Measurements from ENCODE around the gene SHROOM2. TPM values are rescaled to one million over a fixed set of nuclear protein-coding genes. Genes with fewer than 3 reads are reported as not detected.

Gene SHROOM2
- polyA plus RNA-seq, 4 donors: 0.45 to 8.9 (median 0.97) TPM

DNA sequence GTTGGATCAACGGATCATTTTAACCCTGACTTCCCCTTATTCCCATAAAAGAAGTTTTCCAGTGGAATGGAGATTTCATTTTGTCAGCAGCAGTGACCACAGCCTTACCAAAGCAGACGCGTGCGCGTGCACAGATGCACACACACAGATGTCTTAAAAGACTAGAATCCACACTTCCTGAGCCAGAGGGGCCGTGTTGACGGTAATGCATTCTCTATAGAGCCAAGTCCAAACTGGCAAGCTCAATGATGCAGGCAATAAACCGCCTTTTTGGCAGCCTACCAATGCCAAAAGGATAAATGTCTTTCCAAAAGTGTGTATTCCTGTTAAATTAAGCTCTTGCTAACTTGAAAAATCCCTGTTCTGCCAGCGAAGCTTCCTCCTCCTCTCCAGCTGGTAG is 162.2 kb downstream of the SHROOM2 start:
- FAIRE-seq: no peak
- DNase-seq: no peak
- Histone ChIP-seq H3K36me3 (ENCODE audit: control insufficient read depth in 3 of 3, insufficient read depth in 2 of 3, low read depth in 1 of 3, low read length in 3 of 3) (peaks cover 0 to 32% (median 0%) of the 10 kb centered on the region in 3 donors), H3K27ac (ENCODE audit: low read depth in 1 of 3, low read length in 2 of 3) (no peak overlapping the region), H3K4me1 (ENCODE audit: control insufficient read depth in 3 of 3, insufficient read depth in 2 of 3, low read depth in 1 of 3, low read length in 2 of 3) (no peaks in the 10 kb centered on the region), H3K4me3 (ENCODE audit: low read depth in 1 of 3, low read length in 3 of 3) (no peak overlapping the region), H3K27me3 (ENCODE audit: control insufficient read depth in 3 of 3, insufficient read depth in 3 of 3, low read length in 3 of 3) (no peaks in the 10 kb centered on the region), H3K9me3 (ENCODE audit: control insufficient read depth in 2 of 2, insufficient read depth in 1 of 2, low read depth in 1 of 2, low read length in 1 of 2) (peaks cover 0 to 7% of the 10 kb centered on the region in 2 donors)
- WGBS, 3 donors: 80 to 83% (median 82%) methylated on average over 9 of the region's 9 CpGs

- DNase-seq (peak; percentile 45 to 80), FAIRE-seq (no peak)
- 16 to 46% (median 27%) methylated on average over 1 of the region's 1 CpG for WGBS, 3 donors
- no peak overlapping the region for H3K4me3 ChIP-seq (ENCODE audit: low read depth in 1 of 3, low read length in 3 of 3)
- H3K27me3 ChIP-seq (ENCODE audit: control insufficient read depth in 3 of 3, insufficient read depth in 3 of 3, low read length in 3 of 3): no peaks in the 10 kb centered on the region
- H3K36me3 ChIP-seq (ENCODE audit: control insufficient read depth in 3 of 3, insufficient read depth in 2 of 3, low read depth in 1 of 3, low read length in 3 of 3): peaks cover 0 to 9% (median 0%) of the 10 kb centered on the region in 3 donors
- no peaks in the 10 kb centered on the region for H3K4me1 ChIP-seq (ENCODE audit: control insufficient read depth in 3 of 3, insufficient read depth in 2 of 3, low read depth in 1 of 3, low read length in 2 of 3)
- no peak overlapping the region for H3K27ac ChIP-seq (ENCODE audit: low read depth in 1 of 3, low read length in 2 of 3)
- peaks cover 0 to 7% of the 10 kb centered on the region in 2 donors for H3K9me3 ChIP-seq (ENCODE audit: control insufficient read depth in 2 of 2, insufficient read depth in 1 of 2, low read depth in 1 of 2, low read length in 1 of 2)
Measured at GRCh38 chrX:9952300-9952699, 166.1 kb downstream of the SHROOM2 start.

GRCh38 chrX:9953396-9953795 is 167.2 kb downstream of the SHROOM2 start:
- no peak overlapping the region for H3K27ac ChIP-seq (ENCODE audit: low read depth in 1 of 3, low read length in 2 of 3)
- FAIRE-seq: no peak

GRCh38 chrX:9955506-9955905 is 169.3 kb downstream of the SHROOM2 start:
- Histone ChIP-seq H3K4me1 (ENCODE audit: control insufficient read depth in 3 of 3, insufficient read depth in 2 of 3, low read depth in 1 of 3, low read length in 2 of 3) (no peaks in the 10 kb centered on the region), H3K27me3 (ENCODE audit: control insufficient read depth in 3 of 3, insufficient read depth in 3 of 3, low read length in 3 of 3) (no peaks in the 10 kb centered on the region), H3K27ac (ENCODE audit: low read depth in 1 of 3, low read length in 2 of 3) (no peak overlapping the region), H3K36me3 (ENCODE audit: control insufficient read depth in 3 of 3, insufficient read depth in 2 of 3, low read depth in 1 of 3, low read length in 3 of 3) (no peaks in the 10 kb centered on the region), H3K4me3 (ENCODE audit: low read depth in 1 of 3, low read length in 3 of 3) (no peak overlapping the region), H3K9me3 (ENCODE audit: control insufficient read depth in 2 of 2, insufficient read depth in 1 of 2, low read depth in 1 of 2, low read length in 1 of 2) (peaks cover 0 to 7% of the 10 kb centered on the region in 2 donors)
- WGBS, 3 donors: 74 to 88% (median 81%) methylated on average over 6 of the region's 6 CpGs
- no peak for DNase-seq
- FAIRE-seq: no peak

More at GRCh38 chrX:9953396-9953795, 167.2 kb downstream of the SHROOM2 start:
- H3K36me3 ChIP-seq (ENCODE audit: control insufficient read depth in 3 of 3, insufficient read depth in 2 of 3, low read depth in 1 of 3, low read length in 3 of 3): peaks cover 0 to 7% (median 0%) of the 10 kb centered on the region in 3 donors
- 86 to 90% (median 87%) methylated on average over 2 of the region's 2 CpGs for WGBS, 3 donors
- no peak for DNase-seq
- no peaks in the 10 kb centered on the region for H3K4me1 ChIP-seq (ENCODE audit: control insufficient read depth in 3 of 3, insufficient read depth in 2 of 3, low read depth in 1 of 3, low read length in 2 of 3)
- peaks cover 0 to 7% of the 10 kb centered on the region in 2 donors for H3K9me3 ChIP-seq (ENCODE audit: control insufficient read depth in 2 of 2, insufficient read depth in 1 of 2, low read depth in 1 of 2, low read length in 1 of 2)
- no peak overlapping the region for H3K4me3 ChIP-seq (ENCODE audit: low read depth in 1 of 3, low read length in 3 of 3)
- no peaks in the 10 kb centered on the region for H3K27me3 ChIP-seq (ENCODE audit: control insufficient read depth in 3 of 3, insufficient read depth in 3 of 3, low read length in 3 of 3)

GRCh38 chrX:9957743-9958142 is 171.5 kb downstream of the SHROOM2 start:
- no peak for FAIRE-seq

DNA sequence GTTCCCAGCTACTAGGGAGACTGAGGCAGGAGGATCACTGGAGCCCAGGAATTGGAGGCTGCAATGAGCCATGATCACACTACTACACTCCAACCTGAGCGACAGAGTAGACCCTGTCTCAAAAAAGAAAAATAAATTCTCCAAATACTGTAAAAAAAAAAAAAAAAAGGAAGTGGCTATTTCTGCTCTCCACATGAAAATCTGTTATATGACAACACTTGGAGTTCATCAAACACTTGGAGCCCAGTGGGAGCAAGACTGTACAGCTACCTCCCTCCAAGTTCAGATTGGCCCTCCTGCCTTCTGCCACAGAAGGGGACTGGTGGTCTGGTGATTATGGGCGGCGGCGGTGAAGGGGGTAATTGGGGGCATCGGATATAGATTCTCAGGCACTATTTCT is 172.0 kb downstream of the SHROOM2 start:
- Histone ChIP-seq H3K36me3 (ENCODE audit: control insufficient read depth in 3 of 3, insufficient read depth in 2 of 3, low read depth in 1 of 3, low read length in 3 of 3) (no peaks in the 10 kb centered on the region), H3K4me1 (ENCODE audit: control insufficient read depth in 3 of 3, insufficient read depth in 2 of 3, low read depth in 1 of 3, low read length in 2 of 3) (no peaks in the 10 kb centered on the region), H3K27ac (ENCODE audit: low read depth in 1 of 3, low read length in 2 of 3) (no peak overlapping the region), H3K9me3 (ENCODE audit: control insufficient read depth in 2 of 2, insufficient read depth in 1 of 2, low read depth in 1 of 2, low read length in 1 of 2) (peaks cover 0 to under 1% of the 10 kb centered on the region in 2 donors), H3K4me3 (ENCODE audit: low read depth in 1 of 3, low read length in 3 of 3) (no peak overlapping the region), H3K27me3 (ENCODE audit: control insufficient read depth in 3 of 3, insufficient read depth in 3 of 3, low read length in 3 of 3) (no peaks in the 10 kb centered on the region)
- DNase-seq (no peak), FAIRE-seq (no peak)
- WGBS, 3 donors: 83 to 100% (median 94%) methylated on average over 3 to 5 of the region's 5 CpGs

More at GRCh38 chrX:9957743-9958142, 171.5 kb downstream of the SHROOM2 start:
- Histone ChIP-seq H3K9me3 (ENCODE audit: control insufficient read depth in 2 of 2, insufficient read depth in 1 of 2, low read depth in 1 of 2, low read length in 1 of 2) (peaks cover 0 to 5% of the 10 kb centered on the region in 2 donors), H3K4me1 (ENCODE audit: control insufficient read depth in 3 of 3, insufficient read depth in 2 of 3, low read depth in 1 of 3, low read length in 2 of 3) (no peaks in the 10 kb centered on the region), H3K27me3 (ENCODE audit: control insufficient read depth in 3 of 3, insufficient read depth in 3 of 3, low read length in 3 of 3) (no peaks in the 10 kb centered on the region), H3K36me3 (ENCODE audit: control insufficient read depth in 3 of 3, insufficient read depth in 2 of 3, low read depth in 1 of 3, low read length in 3 of 3) (no peaks in the 10 kb centered on the region), H3K27ac (ENCODE audit: low read depth in 1 of 3, low read length in 2 of 3) (no peak overlapping the region), H3K4me3 (ENCODE audit: low read depth in 1 of 3, low read length in 3 of 3) (no peak overlapping the region)
- DNase-seq: no peak
- WGBS, 3 donors: 71 to 78% (median 74%) methylated on average over 9 of the region's 9 CpGs

DNA sequence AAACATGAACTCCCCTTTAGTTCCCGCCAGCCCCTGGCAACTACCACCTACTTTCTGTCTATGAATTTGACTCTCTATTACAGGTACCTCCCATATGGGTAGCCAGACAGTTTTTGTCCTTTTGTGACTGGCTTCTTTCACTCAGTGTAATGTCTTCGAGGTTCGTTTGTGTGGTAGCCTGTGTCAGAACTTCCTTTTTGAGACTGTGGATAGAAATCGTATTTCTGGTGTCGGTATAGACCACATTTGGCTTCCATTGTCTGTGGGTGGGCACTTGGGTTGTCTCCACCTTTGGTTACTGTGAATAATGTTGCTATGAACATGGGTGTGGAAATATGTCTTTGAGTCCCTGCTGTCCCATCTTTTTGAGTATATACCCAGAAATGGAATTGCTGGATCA is 175.5 kb downstream of the SHROOM2 start:
- Histone ChIP-seq H3K27ac (ENCODE audit: low read depth in 1 of 3, low read length in 2 of 3) (no peak overlapping the region), H3K4me1 (ENCODE audit: control insufficient read depth in 3 of 3, insufficient read depth in 2 of 3, low read depth in 1 of 3, low read length in 2 of 3) (no peaks in the 10 kb centered on the region), H3K36me3 (ENCODE audit: control insufficient read depth in 3 of 3, insufficient read depth in 2 of 3, low read depth in 1 of 3, low read length in 3 of 3) (no peaks in the 10 kb centered on the region), H3K4me3 (ENCODE audit: low read depth in 1 of 3, low read length in 3 of 3) (no peak overlapping the region), H3K9me3 (ENCODE audit: control insufficient read depth in 2 of 2, insufficient read depth in 1 of 2, low read depth in 1 of 2, low read length in 1 of 2) (no peaks in the 10 kb centered on the region), H3K27me3 (ENCODE audit: control insufficient read depth in 3 of 3, insufficient read depth in 3 of 3, low read length in 3 of 3) (no peaks in the 10 kb centered on the region)
- DNase-seq (no peak), FAIRE-seq (no peak)
- WGBS, 3 donors: 69 to 79% (median 78%) methylated on average over 5 of the region's 5 CpGs

GRCh38 chrX:9966775-9967408 is 180.7 kb downstream of the SHROOM2 start, which contains the start of gene CLDN34:
Gene CLDN34, plus strand, starts transcription at chrX:9967358. Its CDS starts 0 bp downstream, at chrX:9967358.
- Histone ChIP-seq H3K36me3 (ENCODE audit: control insufficient read depth in 3 of 3, insufficient read depth in 2 of 3, low read depth in 1 of 3, low read length in 3 of 3) (no peaks in the 10 kb centered on the region), H3K27ac (ENCODE audit: low read depth in 1 of 3, low read length in 2 of 3) (no peak within 1 kb of the TSS), H3K4me3 (ENCODE audit: low read depth in 1 of 3, low read length in 3 of 3) (no peak within 1 kb of the TSS), H3K27me3 (ENCODE audit: control insufficient read depth in 3 of 3, insufficient read depth in 3 of 3, low read length in 3 of 3) (no peaks in the 10 kb centered on the region), H3K4me1 (ENCODE audit: control insufficient read depth in 3 of 3, insufficient read depth in 2 of 3, low read depth in 1 of 3, low read length in 2 of 3) (no peaks in the 10 kb centered on the region), H3K9me3 (ENCODE audit: control insufficient read depth in 2 of 2, insufficient read depth in 1 of 2, low read depth in 1 of 2, low read length in 1 of 2) (no peaks in the 10 kb centered on the region)
- FAIRE-seq (no peak), DNase-seq (no peak)
- WGBS, 3 donors: 88 to 93% (median 92%) methylated on average over 16 of the region's 16 CpGs

DNA sequence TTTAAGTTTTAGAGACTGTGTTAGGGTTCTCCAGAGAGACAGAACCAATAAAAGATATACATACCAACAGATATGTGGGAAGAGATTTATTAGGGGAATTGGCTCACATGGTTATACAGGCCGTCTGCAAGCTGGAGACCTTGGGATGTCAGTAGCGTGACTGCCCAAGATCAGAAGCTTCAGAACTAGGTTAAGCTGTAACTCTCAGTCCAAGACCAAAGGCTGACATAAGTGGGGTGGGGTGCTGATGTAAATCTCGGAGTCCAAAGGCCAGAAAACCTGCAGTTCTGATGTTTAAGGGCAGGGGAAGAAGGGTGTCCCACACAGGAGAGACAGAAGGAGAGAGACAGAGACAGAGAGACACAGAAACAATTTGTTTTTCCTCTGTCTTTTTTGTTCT is 191.4 kb downstream of the SHROOM2 start:
- H3K9me3 ChIP-seq (ENCODE audit: control insufficient read depth in 2 of 2, insufficient read depth in 1 of 2, low read depth in 1 of 2, low read length in 1 of 2): peaks cover 0 to 7% of the 10 kb centered on the region in 2 donors
- 21 to 65% (median 43%) methylated on average over 3 of the region's 3 CpGs for WGBS, 3 donors
- DNase-seq (peak; percentile 58 to 83), FAIRE-seq (no peak)
- no peaks in the 10 kb centered on the region for H3K4me1 ChIP-seq (ENCODE audit: control insufficient read depth in 3 of 3, insufficient read depth in 2 of 3, low read depth in 1 of 3, low read length in 2 of 3)
- no peaks in the 10 kb centered on the region for H3K27me3 ChIP-seq (ENCODE audit: control insufficient read depth in 3 of 3, insufficient read depth in 3 of 3, low read length in 3 of 3)
- H3K36me3 ChIP-seq (ENCODE audit: control insufficient read depth in 3 of 3, insufficient read depth in 2 of 3, low read depth in 1 of 3, low read length in 3 of 3): no peaks in the 10 kb centered on the region
- peak overlapping the region in 1 of 3 donors; percentile 38 for H3K27ac ChIP-seq (ENCODE audit: low read depth in 1 of 3, low read length in 2 of 3)
- H3K4me3 ChIP-seq (ENCODE audit: low read depth in 1 of 3, low read length in 3 of 3): no peak overlapping the region

Data from small intestine (tissue), 7 donors.